HepG2 (cell line): ENCODE data around the gene PTPRCAP. TPM values are rescaled to one million over a fixed set of nuclear protein-coding genes. Genes with fewer than 3 reads are reported as not detected.

Experiments
- ARID5B ChIP-seq: IDR thresholded peaks from 2 replicates; pipeline ENCODE4 v1.4.0; 2020; ENCODE audit warnings: mild to moderate bottlenecking, missing genetic modification reagents
- BRD4 ChIP-seq: sonication (generic); formaldehyde crosslinking; IDR thresholded peaks from 2 replicates; pipeline ENCODE4 v1.4.0; 2020; ENCODE audit warnings: missing genetic modification reagents
- CAMTA2 ChIP-seq: sonication (generic); formaldehyde crosslinking; IDR thresholded peaks from 2 replicates; pipeline ENCODE4 v1.4.0; 2020; ENCODE audit warnings: mild to moderate bottlenecking, missing genetic modification reagents, borderline replicate concordance
- FOXA3 ChIP-seq: IDR thresholded peaks from 2 replicates; pipeline ENCODE4 v1.6.1; 2016; ENCODE audit warnings: missing genetic modification reagents, missing compliant biosample characterization
- FOXP4 ChIP-seq: sonication (generic); formaldehyde crosslinking; IDR thresholded peaks from 2 replicates; pipeline ENCODE4 v1.4.0; 2020; ENCODE audit warnings: missing genetic modification reagents
- GABPB1 ChIP-seq: IDR thresholded peaks from 2 replicates; pipeline ENCODE4 v1.6.1; 2016; ENCODE audit warnings: mild to moderate bottlenecking, missing genetic modification reagents, moderate library complexity, missing compliant biosample characterization
- HCFC1 ChIP-seq: fragments of 150-350 bp; IDR thresholded peaks from 2 replicates; pipeline ENCODE4 v1.6.1; 2014; ENCODE audit warnings: low read depth, low read length
- HNF4G ChIP-seq, 2 experiments: sonication (generic) in 1 of 2; formaldehyde crosslinking in 1 of 2; IDR thresholded peaks; 2 replicates each; pipeline versions ENCODE4 v1.4.0 to v1.6.1; 2011 to 2020; ENCODE audit warnings: borderline replicate concordance in 2 of 2, low read depth in 2 of 2, mild to moderate bottlenecking in 2 of 2, low read length in 1 of 2, missing genetic modification reagents in 1 of 2, moderate library complexity in 1 of 2
- ISL2 ChIP-seq: sonication (generic); formaldehyde crosslinking; IDR thresholded peaks from 2 replicates; pipeline ENCODE4 v1.5.0; 2020; ENCODE audit warnings: missing genetic modification reagents
- KDM4B ChIP-seq: sonication (generic); formaldehyde crosslinking; IDR thresholded peaks from 2 replicates; pipeline ENCODE4 v1.4.0; 2020; ENCODE audit warnings: missing genetic modification reagents
- NKX3-1 ChIP-seq: sonication (generic); formaldehyde crosslinking; IDR thresholded peaks from 2 replicates; pipeline ENCODE4 v1.5.0; 2020; ENCODE audit warnings: missing genetic modification reagents
- SATB2 ChIP-seq: sonication (generic); formaldehyde crosslinking; IDR thresholded peaks from 2 replicates; pipeline ENCODE4 v1.5.0; 2020; ENCODE audit warnings: missing genetic modification reagents
- TAF1 ChIP-seq: sonication (generic); formaldehyde crosslinking; IDR thresholded peaks from 2 replicates; pipeline ENCODE4 v1.4.0; 2020; ENCODE audit warnings: missing genetic modification reagents
- ZNF33B ChIP-seq: sonication (generic); formaldehyde crosslinking; IDR thresholded peaks from 2 replicates; pipeline ENCODE4 v1.5.1; 2020; ENCODE audit warnings: mild to moderate bottlenecking, missing genetic modification reagents
- ZNF430 ChIP-seq: sonication (generic); formaldehyde crosslinking; IDR thresholded peaks from 2 replicates; pipeline ENCODE4 v1.9.0; 2021; ENCODE audit warnings: mild to moderate bottlenecking, missing genetic modification reagents
- ZNF431 ChIP-seq: sonication (generic); formaldehyde crosslinking; IDR thresholded peaks from 2 replicates; pipeline ENCODE4 v1.9.0; 2022; ENCODE audit warnings: missing genetic modification reagents, low read depth, mild to moderate bottlenecking, borderline replicate concordance
- ZNF569 ChIP-seq: sonication (generic); formaldehyde crosslinking; IDR thresholded peaks from 2 replicates; pipeline ENCODE4 v1.5.0; 2020; ENCODE audit warnings: mild to moderate bottlenecking, missing genetic modification reagents, moderate library complexity, borderline replicate concordance
- polyA plus RNA-seq, 8 experiments: library from polyadenylated mRNA; depleted of rRNA in 3 of 8; stranded (reverse) in 7 of 8; unstranded in 1 of 8; fragments of >200 nt; fragmentation: Illumina TruSeq in 4 of 8; extraction: Trizol in 4 of 8; gene quantifications; 2 replicates each; pipeline versions ENCODE4 v1.2.1 to v1.2.3, GENCODE V29; 2011 to 2016; ENCODE audit warnings: low read depth in 4 of 8, missing spikeins in 1 of 8, mixed read lengths in 1 of 8; ENCODE audit not compliant: insufficient read depth in 1 of 8
- total RNA-seq, 5 experiments: library from RNA; depleted of rRNA; stranded (reverse); fragments of >200 nt; fragmentation: Illumina TruSeq; extraction: Trizol; gene quantifications; 2 replicates each; pipeline ENCODE4 v1.2.3, GENCODE V29; 2016; ENCODE audit warnings: low read depth in 1 of 5
- TF ChIP-seq, protein P1 (sequence below): sonication (generic); formaldehyde crosslinking; IDR thresholded peaks from 2 replicates; pipeline ENCODE4 v1.8.0; 2022; ENCODE audit warnings: mild to moderate bottlenecking, missing genetic modification reagents, borderline replicate concordance
- TF ChIP-seq, protein P2 (sequence below): sonication (generic); formaldehyde crosslinking; IDR thresholded peaks from 2 replicates; pipeline ENCODE4 v1.4.0; 2020; ENCODE audit warnings: missing genetic modification reagents
- TF ChIP-seq, protein P3 (sequence below): IDR thresholded peaks from 2 replicates; pipeline ENCODE4 v1.6.1; 2016; ENCODE audit warnings: missing genetic modification reagents, missing compliant biosample characterization

The PTPRCAP gene
- total and polyA plus RNA-seq, 2 of the 13 experiments (the other 11 are each of a cell fraction or from before 2014, with no cell fraction given) = 0.60 to 0.70 TPM

GRCh38 chr11:67464411-67465188 lies 27.1 kb upstream of the PTPRCAP start (continued):
- TF ChIP-seq FOXP4 (CRISPR knock-in tag) (no peak), HNF4G (IDR thresholded peaks at IDR 0.05; ENCODE audit: borderline replicate concordance, low read depth, low read length) (no peak), HNF4G (CRISPR knock-in tag; IDR thresholded peaks at IDR 0.05; ENCODE audit: borderline replicate concordance, low read depth) (no peak), ZNF430 (CRISPR knock-in tag) (0 out of 2 replicates have a peak, but pooled peaks have one; percentile 34), ZNF33B (no peak), SATB2 (CRISPR knock-in tag) (no peak), NKX3-1 (no peak), GABPB1 (peak; percentile 87), ISL2 (CRISPR knock-in tag) (no peak), FOXA3 (CRISPR knock-in tag) (no peak), ZNF569 (no peak), ARID5B (CRISPR knock-in tag) (no peak), KDM4B (CRISPR knock-in tag) (no peak), BRD4 (0 out of 2 replicates have a peak, but pooled peaks have one; percentile 65), ZNF431 (CRISPR knock-in tag) (no peak), HCFC1 (no peak; the same call in 1 of the 2 replicates), TAF1 (CRISPR knock-in tag) (peak; percentile 83; the same call in 1 of the 2 replicates), CAMTA2 (CRISPR knock-in tag) (no peak)
- TF ChIP-seq, protein P1, sequence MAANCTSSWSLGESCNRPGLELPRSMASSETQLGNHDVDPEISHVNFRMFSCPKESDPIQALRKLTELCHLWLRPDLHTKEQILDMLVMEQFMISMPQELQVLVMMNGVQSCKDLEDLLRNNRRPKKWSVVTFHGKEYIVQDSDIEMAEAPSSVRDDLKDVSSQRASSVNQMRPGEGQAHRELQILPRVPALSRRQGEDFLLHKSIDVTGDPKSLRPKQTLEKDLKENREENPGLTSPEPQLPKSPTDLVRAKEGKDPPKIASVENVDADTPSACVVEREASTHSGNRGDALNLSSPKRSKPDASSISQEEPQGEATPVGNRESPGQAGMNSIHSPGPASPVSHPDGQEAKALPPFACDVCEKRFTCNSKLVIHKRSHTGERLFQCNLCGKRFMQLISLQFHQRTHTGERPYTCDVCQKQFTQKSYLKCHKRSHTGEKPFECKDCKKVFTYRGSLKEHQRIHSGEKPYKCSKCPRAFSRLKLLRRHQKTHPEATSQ (CRISPR knock-in tag) = no peak
- TF ChIP-seq, protein P2, sequence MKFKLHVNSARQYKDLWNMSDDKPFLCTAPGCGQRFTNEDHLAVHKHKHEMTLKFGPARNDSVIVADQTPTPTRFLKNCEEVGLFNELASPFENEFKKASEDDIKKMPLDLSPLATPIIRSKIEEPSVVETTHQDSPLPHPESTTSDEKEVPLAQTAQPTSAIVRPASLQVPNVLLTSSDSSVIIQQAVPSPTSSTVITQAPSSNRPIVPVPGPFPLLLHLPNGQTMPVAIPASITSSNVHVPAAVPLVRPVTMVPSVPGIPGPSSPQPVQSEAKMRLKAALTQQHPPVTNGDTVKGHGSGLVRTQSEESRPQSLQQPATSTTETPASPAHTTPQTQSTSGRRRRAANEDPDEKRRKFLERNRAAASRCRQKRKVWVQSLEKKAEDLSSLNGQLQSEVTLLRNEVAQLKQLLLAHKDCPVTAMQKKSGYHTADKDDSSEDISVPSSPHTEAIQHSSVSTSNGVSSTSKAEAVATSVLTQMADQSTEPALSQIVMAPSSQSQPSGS = no peak
- TF ChIP-seq, protein P3, sequence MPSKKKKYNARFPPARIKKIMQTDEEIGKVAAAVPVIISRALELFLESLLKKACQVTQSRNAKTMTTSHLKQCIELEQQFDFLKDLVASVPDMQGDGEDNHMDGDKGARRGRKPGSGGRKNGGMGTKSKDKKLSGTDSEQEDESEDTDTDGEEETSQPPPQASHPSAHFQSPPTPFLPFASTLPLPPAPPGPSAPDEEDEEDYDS = peak; percentile 67
